Activated CD4-positive, alpha-beta T cell treated with anti-CD3 and anti-CD28 coated beads for 36 hours (primary cell): ENCODE results near the gene RAI2. TPM values are rescaled to one million over a fixed set of nuclear protein-coding genes. Genes with fewer than 3 reads are reported as not detected.

Experiments used
- ATAC-seq: fragments of 200-7000 bp; cut with Tn5 transposase; one replicate; pipeline ENCODE4 v1.10.0; 2021; ENCODE audit warnings: mild to moderate bottlenecking, moderate library complexity
- CTCF ChIA-PET: fragments of 350-600 bp; sonication (Branson Sonifier 250); formaldehyde crosslinking; loops from one replicate; lab custom pipeline; 2021; ENCODE audit warnings: antibody characterized with exemption; lab: Charles Lee
- POLR2A ChIA-PET: fragments of 350-600 bp; sonication (Branson Sonifier 250); formaldehyde crosslinking; loops from one replicate; lab custom pipeline; 2021; ENCODE audit warnings: antibody characterized with exemption, inconsistent platforms; lab: Charles Lee
- DNase-seq: peaks from one replicate; pipeline ENCODE4 v3.0.0-alpha.2; 2020
- H3K27ac Mint-ChIP-seq: one replicate; pipeline ENCODE4 v1.8.0; 2021; ENCODE audit warnings: mixed read lengths
- H3K27me3 Mint-ChIP-seq: one replicate; pipeline ENCODE4 v1.8.0; 2021; ENCODE audit warnings: mixed read lengths
- H3K36me3 Mint-ChIP-seq: one replicate; pipeline ENCODE4 v1.8.0; 2021; ENCODE audit warnings: low read depth, mixed read lengths
- H3K4me1 Mint-ChIP-seq: one replicate; pipeline ENCODE4 v1.8.0; 2021; ENCODE audit warnings: mixed read lengths
- H3K4me3 Mint-ChIP-seq: one replicate; pipeline ENCODE4 v1.8.0; 2021; ENCODE audit warnings: mild to moderate bottlenecking, moderate library complexity, mixed read lengths
- H3K9me3 Mint-ChIP-seq: one replicate; pipeline ENCODE4 v1.8.0; 2021; ENCODE audit warnings: low read depth, mixed read lengths
- intact Hi-C, 2 experiments: fragments of 100-400 bp; cut with DNase I in 1 of 2; cut with micrococcal nuclease in 1 of 2; formaldehyde crosslinking; loops; one replicate each; pipeline versions ENCODE4 v1.14.2 to v1.15.1; 2022 to 2024; cut with DNase I, micrococcal nuclease
- total RNA-seq, 2 experiments: library from RNA; stranded (reverse); gene quantifications; one replicate each; pipeline ENCODE4 v1.2.3, GENCODE V29; 2021

The RAI2 gene
- total RNA-seq, 2 experiments from 2014 or later = 0.39 to 0.65 TPM

DNA sequence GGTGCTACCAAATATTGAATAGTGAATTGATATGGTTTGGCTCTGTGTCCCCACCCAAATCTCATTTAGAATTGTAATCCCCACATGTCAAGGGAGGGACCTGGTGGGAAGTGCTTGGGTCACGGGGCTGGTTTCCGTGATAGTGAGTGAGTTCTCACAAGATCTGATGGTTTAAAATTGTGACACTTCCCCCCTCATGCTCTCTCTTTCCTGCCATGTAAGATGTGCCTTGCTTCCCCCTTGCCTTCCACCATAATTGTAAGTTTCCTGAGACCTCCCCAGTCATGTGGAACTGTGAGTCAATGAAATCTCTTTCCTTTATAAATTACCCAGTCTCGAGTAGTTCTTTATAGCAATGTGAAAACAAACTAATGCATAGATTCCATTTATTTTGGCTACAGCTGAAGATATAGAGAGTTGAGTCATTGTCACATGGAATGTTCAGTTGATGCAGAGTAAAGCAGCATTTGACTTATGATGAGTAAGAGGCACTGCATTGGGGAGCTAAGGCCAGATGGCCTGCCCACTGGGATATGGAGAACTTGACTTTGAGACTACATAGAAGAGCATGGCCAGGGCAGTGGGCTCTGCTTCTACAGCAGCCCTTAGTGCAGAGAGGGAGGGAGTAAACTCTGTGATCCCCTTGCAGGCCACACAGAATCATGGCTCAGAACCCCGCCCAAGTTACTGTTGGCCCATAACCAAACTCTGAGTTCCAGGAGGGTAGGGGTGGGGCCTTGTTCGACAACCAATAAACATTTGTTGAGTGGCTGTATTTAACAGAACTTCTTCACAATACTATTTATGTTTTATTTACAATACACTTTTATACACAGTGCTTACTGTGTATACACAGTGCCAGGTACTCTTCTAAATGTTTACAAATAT, 34.2 kb downstream of the RAI2 start:
- H3K27ac Mint-ChIP-seq = no peak overlapping the region
- H3K9me3 Mint-ChIP-seq = no peaks in the 10 kb centered on the region
- DNase-seq (no peak), ATAC-seq (no peak)
- no peaks in the 10 kb centered on the region for H3K36me3 Mint-ChIP-seq
- CTCF ChIA-PET = no interaction called here
- POLR2A ChIA-PET = no interaction called here
- no peaks in the 10 kb centered on the region for H3K4me1 Mint-ChIP-seq
- no peak overlapping the region for H3K4me3 Mint-ChIP-seq
- no peaks in the 10 kb centered on the region for H3K27me3 Mint-ChIP-seq
- intact Hi-C loops = no loop called here

DNA sequence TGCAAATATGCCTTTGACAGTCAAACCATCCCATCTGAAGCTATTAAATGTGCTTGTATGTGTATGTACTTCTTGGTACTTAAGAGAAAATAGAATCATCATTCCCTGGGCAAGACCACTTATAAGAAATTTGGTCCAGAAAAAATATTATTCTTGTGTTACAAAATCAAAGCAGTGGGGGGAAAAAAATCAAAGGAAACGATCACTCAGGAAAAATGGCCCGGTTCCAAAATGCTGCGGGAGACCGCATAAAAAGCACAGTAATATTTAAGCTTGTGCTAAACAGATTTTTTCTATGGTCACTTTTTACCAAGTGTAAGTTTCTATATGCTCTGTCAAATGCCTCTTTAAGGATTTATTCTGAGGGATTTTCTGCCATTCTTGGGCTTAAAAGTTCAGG, 36.1 kb downstream of the RAI2 start:
- Mint-ChIP-seq H3K27ac (no peak overlapping the region), H3K9me3 (no peaks in the 10 kb centered on the region), H3K4me1 (no peaks in the 10 kb centered on the region), H3K27me3 (no peaks in the 10 kb centered on the region), H3K4me3 (no peak overlapping the region), H3K36me3 (no peaks in the 10 kb centered on the region)
- DNase-seq = no peak
- intact Hi-C loops = no loop called here
- no peak for ATAC-seq
- CTCF ChIA-PET = interaction anchor here (0.6 kb wide), 1 partner anchor 289 kb away, joined by 3 read pairs; no protein-coding TSS in a partner anchor
- POLR2A ChIA-PET = no interaction called here

DNA sequence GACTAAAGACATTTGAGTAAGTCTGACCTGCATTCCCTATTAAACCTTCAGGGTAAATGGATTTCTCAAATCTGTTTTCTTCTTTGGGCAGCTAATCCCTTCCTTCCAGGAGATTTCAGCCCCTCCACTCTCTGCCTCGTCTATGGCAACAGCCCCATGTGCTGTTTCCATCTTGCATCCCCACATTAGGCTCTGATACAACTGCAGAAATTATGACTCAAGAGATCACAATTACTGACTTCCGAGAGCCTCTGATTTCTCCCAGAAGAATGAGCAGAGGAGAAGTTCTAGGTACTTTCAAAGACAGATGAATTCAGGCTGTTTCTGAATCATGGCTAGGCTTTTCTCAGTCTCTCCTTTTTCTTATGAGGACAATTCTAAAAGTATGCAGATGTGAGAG, 38.7 kb downstream of the RAI2 start:
- ChIA-PET CTCF (no interaction called here), POLR2A (no interaction called here)
- DNase-seq = no peak
- Mint-ChIP-seq H3K4me1 (no peaks in the 10 kb centered on the region), H3K36me3 (no peaks in the 10 kb centered on the region), H3K9me3 (no peaks in the 10 kb centered on the region), H3K27ac (no peak overlapping the region), H3K4me3 (no peak overlapping the region), H3K27me3 (no peaks in the 10 kb centered on the region)
- no peak for ATAC-seq
- intact Hi-C loops = no loop called here

DNA sequence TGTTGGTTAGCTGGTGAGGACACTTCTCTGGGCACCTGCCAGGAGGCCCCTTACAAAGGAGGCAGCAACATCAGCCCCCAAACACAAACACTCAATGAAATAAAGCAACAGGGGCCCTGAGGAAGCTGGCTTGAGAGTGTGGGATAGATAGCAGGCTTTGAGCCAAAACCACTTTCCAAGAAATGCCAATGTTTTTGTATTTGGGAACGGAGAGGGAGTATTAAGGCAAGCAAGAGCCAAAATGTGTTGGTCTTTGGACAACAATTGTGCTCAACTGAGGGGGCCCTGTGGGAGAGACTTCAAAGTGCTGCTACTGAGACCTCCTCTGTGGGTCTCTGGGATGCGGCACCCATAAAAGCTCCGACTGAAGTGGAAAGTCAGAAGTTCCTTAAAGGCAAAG, 41.0 kb downstream of the RAI2 start:
- no peak for ATAC-seq
- ChIA-PET CTCF (no interaction called here), POLR2A (no interaction called here)
- Mint-ChIP-seq H3K9me3 (no peaks in the 10 kb centered on the region), H3K36me3 (no peaks in the 10 kb centered on the region), H3K4me1 (no peaks in the 10 kb centered on the region), H3K4me3 (no peak overlapping the region), H3K27me3 (no peaks in the 10 kb centered on the region), H3K27ac (no peak overlapping the region)
- intact Hi-C loops = no loop called here
- DNase-seq = no peak

DNA sequence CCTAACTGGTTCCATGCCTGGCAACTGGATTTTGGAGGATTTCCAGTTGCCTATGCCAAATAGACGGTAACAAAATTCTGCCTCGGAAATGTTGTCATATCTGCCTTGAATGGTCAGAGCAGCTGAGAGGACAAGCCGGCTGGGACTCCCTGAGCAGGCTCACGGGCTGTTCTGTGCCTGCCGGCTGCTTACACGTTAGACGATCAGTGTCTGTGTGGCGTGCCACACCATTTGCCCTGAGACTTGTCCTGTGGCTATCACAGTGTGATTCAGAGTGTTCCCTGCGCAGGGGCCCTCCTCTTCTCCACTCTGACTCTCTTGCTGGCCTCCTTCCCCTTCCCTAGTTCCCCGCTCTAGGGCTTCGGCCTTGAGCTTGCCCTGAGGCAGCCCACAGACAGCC, 42.4 kb downstream of the RAI2 start:
- no peak overlapping the region for H3K4me3 Mint-ChIP-seq
- POLR2A ChIA-PET = no interaction called here
- no peaks in the 10 kb centered on the region for H3K9me3 Mint-ChIP-seq
- intact Hi-C loops = loop anchor here in 1 of 2 experiments (10.0 kb wide), 1 partner anchor 386 kb away; no protein-coding TSS in a partner anchor
- no peak overlapping the region for H3K27ac Mint-ChIP-seq
- CTCF ChIA-PET = no interaction called here
- no peaks in the 10 kb centered on the region for H3K36me3 Mint-ChIP-seq
- ATAC-seq (no peak), DNase-seq (no peak)
- H3K27me3 Mint-ChIP-seq = no peaks in the 10 kb centered on the region
- H3K4me1 Mint-ChIP-seq = no peaks in the 10 kb centered on the region

DNA sequence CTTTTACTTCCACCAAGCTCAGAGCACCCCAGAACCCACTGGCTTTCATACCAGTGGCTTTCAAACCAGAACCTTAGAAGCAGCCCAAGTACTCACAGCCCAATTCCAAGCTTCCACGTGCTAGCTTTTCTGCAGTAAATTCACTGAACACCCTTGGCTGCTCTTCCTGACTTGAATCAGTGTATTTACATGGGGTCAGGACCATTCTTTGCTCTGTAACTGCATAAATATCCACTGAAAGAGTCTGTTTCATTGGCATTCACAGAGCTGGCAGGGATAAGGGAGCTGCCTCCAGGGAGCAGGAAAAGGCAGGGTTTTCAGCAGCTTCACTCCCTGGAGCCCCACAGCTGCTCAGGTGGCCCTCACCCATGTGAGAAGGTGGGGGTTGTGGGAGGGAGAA, 43.8 kb downstream of the RAI2 start:
- DNase-seq (no peak), ATAC-seq (no peak)
- Mint-ChIP-seq H3K27me3 (no peaks in the 10 kb centered on the region), H3K27ac (no peak overlapping the region), H3K36me3 (no peaks in the 10 kb centered on the region), H3K9me3 (no peaks in the 10 kb centered on the region), H3K4me1 (no peaks in the 10 kb centered on the region), H3K4me3 (no peak overlapping the region)
- intact Hi-C loops = loop anchor here in 1 of 2 experiments (10.0 kb wide), 1 partner anchor 388 kb away; no protein-coding TSS in a partner anchor
- CTCF ChIA-PET = no interaction called here
- POLR2A ChIA-PET = no interaction called here

DNA sequence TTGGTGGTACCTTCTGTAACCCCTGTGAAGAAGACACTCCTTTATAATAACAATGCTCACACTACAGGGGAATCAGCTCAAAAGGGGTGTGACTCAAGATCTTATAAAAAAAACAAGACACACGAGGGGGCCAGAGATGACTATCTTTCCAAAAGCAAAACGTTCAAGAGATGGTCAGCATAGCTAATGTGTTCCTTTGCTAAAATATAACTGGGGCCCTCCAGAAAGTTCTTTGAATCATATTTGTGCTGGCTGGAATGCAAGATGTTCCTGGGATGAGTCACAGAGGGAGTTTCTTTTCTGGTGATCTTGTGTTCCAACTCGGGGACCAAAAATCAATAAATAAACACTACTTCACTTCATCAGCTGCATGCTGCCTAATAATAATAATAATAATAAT, 46.5 kb downstream of the RAI2 start:
- no peaks in the 10 kb centered on the region for H3K36me3 Mint-ChIP-seq
- ChIA-PET POLR2A (no interaction called here), CTCF (interaction anchor here (0.6 kb wide), 1 partner anchor 92 kb away, joined by 4 read pairs; no protein-coding TSS in a partner anchor)
- no peak overlapping the region for H3K4me3 Mint-ChIP-seq
- H3K27ac Mint-ChIP-seq = no peak overlapping the region
- H3K9me3 Mint-ChIP-seq = no peaks in the 10 kb centered on the region
- no peaks in the 10 kb centered on the region for H3K27me3 Mint-ChIP-seq
- intact Hi-C loops = loop anchor here in 1 of 2 experiments (10.0 kb wide), 1 partner anchor 390 kb away; no protein-coding TSS in a partner anchor
- DNase-seq (no peak), ATAC-seq (no peak)
- no peaks in the 10 kb centered on the region for H3K4me1 Mint-ChIP-seq

DNA sequence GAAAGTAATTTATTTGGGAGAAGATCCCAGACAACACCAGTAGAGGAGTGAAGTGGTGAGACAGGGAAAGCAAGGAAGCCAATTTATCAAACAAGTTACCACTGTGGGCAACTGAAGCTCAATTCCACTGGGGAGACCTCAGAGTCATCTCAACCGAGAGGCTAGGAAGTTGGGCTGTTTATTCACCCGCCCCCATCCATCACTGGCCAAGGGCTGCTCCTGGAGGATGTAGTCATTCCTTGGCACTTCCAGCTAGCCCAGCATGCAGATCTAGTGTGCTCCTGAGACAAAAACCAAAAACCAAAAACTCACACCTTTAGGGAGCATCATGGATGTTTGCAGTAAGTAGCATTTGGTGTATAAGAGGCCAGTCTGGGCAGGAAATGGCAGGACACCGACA, 47.0 kb downstream of the RAI2 start:
- no peak overlapping the region for H3K4me3 Mint-ChIP-seq
- ChIA-PET CTCF (interaction anchor here (0.6 kb wide), 1 partner anchor 92 kb away, joined by 4 read pairs; no protein-coding TSS in a partner anchor), POLR2A (no interaction called here)
- no peak overlapping the region for H3K27ac Mint-ChIP-seq
- no peaks in the 10 kb centered on the region for H3K36me3 Mint-ChIP-seq
- ATAC-seq (no peak), DNase-seq (no peak)
- H3K4me1 Mint-ChIP-seq = no peaks in the 10 kb centered on the region
- H3K9me3 Mint-ChIP-seq = no peaks in the 10 kb centered on the region
- no peaks in the 10 kb centered on the region for H3K27me3 Mint-ChIP-seq
- intact Hi-C loops = loop anchor here in 1 of 2 experiments (10.0 kb wide), 1 partner anchor 391 kb away; no protein-coding TSS in a partner anchor

DNA sequence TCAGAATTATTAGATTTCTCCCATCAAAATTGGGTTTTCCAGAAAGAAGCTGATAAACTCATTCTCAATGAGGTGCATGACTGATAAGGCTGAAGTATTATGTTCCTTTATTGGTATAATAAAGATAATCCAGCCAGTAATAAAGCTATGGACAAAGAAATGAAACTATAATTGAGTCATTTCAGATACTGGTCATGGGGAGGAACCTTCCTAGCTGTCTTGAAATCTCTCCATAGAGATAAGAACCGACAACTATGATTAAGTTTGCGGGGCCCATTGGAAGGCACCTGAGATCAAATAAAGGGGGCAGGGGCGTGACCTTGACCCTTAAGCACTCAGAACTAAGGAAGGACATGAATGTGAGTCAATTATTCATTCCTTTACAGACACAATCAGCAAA, 47.8 kb downstream of the RAI2 start:
- POLR2A ChIA-PET = no interaction called here
- Mint-ChIP-seq H3K27me3 (no peaks in the 10 kb centered on the region), H3K4me3 (no peak overlapping the region), H3K27ac (no peak overlapping the region), H3K36me3 (no peaks in the 10 kb centered on the region), H3K4me1 (no peaks in the 10 kb centered on the region), H3K9me3 (no peaks in the 10 kb centered on the region)
- CTCF ChIA-PET = interaction anchor here (0.6 to 0.9 kb wide), 4 partner anchors 11 to 396 kb away, joined by 3 to 4 read pairs (median 3); no protein-coding TSS in a partner anchor
- intact Hi-C loops = loop anchor here in 1 of 2 experiments (2.0 to 10.0 kb wide), 2 partner anchors 392 to 566 kb away; no protein-coding TSS in a partner anchor
- ATAC-seq = no peak
- DNase-seq = no peak

DNA sequence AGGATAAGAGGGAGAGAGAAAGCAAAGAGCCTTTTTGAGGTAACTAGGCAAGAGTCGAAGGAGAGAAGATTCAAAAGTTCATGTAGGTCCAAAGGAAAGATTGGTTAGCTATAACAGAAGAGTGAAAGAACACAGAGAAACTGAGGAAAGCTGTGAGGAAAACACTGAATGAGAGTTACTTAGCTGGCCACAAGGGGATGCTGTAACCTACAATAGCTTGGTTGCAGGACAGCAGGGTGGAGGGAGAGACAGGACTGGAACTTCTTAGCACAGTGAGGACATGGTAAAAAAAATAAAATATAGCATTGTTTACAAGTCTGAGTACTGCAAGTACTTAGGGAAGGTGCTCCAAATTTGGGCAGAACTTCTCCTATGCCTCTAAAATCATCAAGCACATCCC, 48.3 kb downstream of the RAI2 start:
- DNase-seq = no peak
- Mint-ChIP-seq H3K4me1 (no peaks in the 10 kb centered on the region), H3K9me3 (no peaks in the 10 kb centered on the region), H3K36me3 (no peaks in the 10 kb centered on the region), H3K27ac (no peak overlapping the region), H3K4me3 (no peak overlapping the region), H3K27me3 (no peaks in the 10 kb centered on the region)
- intact Hi-C loops = loop anchor here in 1 of 2 experiments (2.0 to 10.0 kb wide), 2 partner anchors 392 to 566 kb away; no protein-coding TSS in a partner anchor
- ATAC-seq = no peak
- ChIA-PET CTCF (interaction anchor here (0.6 to 0.9 kb wide), 4 partner anchors 10 to 396 kb away, joined by 3 to 4 read pairs (median 3); no protein-coding TSS in a partner anchor), POLR2A (no interaction called here)

DNA sequence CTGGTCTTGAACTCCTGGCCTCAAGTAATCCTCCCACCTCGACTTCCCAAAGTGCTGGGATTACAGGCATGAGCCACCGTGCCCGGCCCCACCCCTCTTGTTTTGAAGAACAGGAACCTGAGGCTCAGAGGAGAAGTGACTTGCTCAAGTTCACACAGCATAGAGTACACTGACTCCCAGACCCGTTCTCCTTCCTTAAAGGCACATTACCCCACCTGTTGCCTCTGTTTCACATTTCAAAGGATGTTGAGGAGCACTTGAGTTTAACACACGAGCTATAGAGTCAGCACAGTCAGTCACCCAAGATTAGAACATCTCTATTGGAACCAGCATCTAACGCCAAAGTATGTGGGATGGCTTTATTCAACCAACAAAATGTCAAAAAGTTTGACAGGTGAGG, 51.1 kb downstream of the RAI2 start:
- no peaks in the 10 kb centered on the region for H3K9me3 Mint-ChIP-seq
- no peak for DNase-seq
- ChIA-PET POLR2A (no interaction called here), CTCF (interaction anchor here (0.7 kb wide), 1 partner anchor 422 kb away, joined by 3 read pairs; no protein-coding TSS in a partner anchor)
- no peak overlapping the region for H3K4me3 Mint-ChIP-seq
- intact Hi-C loops = loop anchor here in 1 of 2 experiments (10.0 kb wide), 1 partner anchor 395 kb away; no protein-coding TSS in a partner anchor
- no peak overlapping the region for H3K27ac Mint-ChIP-seq
- no peaks in the 10 kb centered on the region for H3K4me1 Mint-ChIP-seq
- ATAC-seq = no peak
- H3K27me3 Mint-ChIP-seq = no peaks in the 10 kb centered on the region
- H3K36me3 Mint-ChIP-seq = no peaks in the 10 kb centered on the region
